Measurements from ENCODE around the gene ATP4B. TPM values are rescaled to one million over a fixed set of nuclear protein-coding genes. Genes with fewer than 3 reads are reported as not detected.

ATP4B gene
- total RNA-seq, 1 experiment from 2014 or later, result not detected

DNA sequence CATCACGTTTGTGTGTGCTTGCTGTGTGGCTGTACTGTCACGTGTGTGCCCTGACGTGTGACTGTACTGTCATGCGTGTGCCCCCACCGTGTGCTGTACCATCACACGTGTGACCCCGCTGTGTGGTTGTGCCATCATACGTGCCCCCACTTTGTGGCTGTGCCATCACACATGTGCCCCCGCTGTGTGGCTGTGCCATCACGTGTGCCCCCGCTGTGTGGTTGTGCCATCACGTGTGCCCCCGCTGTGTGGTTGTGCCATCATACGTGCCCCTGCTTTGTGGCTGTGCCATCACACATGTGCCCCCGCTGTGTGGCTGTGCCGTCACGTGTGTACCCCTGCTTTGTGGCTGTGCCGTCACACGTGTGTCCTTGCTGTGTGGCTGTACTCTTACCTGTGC, 47.7 kb downstream of the ATP4B start (continued):
- TF ChIP-seq, protein P1, sequence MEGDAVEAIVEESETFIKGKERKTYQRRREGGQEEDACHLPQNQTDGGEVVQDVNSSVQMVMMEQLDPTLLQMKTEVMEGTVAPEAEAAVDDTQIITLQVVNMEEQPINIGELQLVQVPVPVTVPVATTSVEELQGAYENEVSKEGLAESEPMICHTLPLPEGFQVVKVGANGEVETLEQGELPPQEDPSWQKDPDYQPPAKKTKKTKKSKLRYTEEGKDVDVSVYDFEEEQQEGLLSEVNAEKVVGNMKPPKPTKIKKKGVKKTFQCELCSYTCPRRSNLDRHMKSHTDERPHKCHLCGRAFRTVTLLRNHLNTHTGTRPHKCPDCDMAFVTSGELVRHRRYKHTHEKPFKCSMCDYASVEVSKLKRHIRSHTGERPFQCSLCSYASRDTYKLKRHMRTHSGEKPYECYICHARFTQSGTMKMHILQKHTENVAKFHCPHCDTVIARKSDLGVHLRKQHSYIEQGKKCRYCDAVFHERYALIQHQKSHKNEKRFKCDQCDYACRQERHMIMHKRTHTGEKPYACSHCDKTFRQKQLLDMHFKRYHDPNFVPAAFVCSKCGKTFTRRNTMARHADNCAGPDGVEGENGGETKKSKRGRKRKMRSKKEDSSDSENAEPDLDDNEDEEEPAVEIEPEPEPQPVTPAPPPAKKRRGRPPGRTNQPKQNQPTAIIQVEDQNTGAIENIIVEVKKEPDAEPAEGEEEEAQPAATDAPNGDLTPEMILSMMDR (IDR thresholded peaks at IDR 0.05 in 2 of 3, conservative IDR thresholded peaks at IDR 0.05 in 1 of 3; ENCODE audit: borderline replicate concordance in 1 of 3, insufficient read depth in 1 of 3, low read depth in 2 of 3, low read length in 2 of 3), result no peak
- no peak for TF ChIP-seq SIN3A (IDR thresholded peaks at IDR 0.05; ENCODE audit: low read depth)
- TF ChIP-seq EGR1 (IDR thresholded peaks at IDR 0.05; ENCODE audit: low read depth), result no peak
- no peak for TF ChIP-seq JUND (IDR thresholded peaks at IDR 0.05)
- no peak for TF ChIP-seq ELF1 (IDR thresholded peaks at IDR 0.05; ENCODE audit: borderline replicate concordance, low read depth)
- TF ChIP-seq SP1 (IDR thresholded peaks at IDR 0.05; ENCODE audit: low read depth), result no peak
- TF ChIP-seq POLR2AphosphoS5 (IDR thresholded peaks at IDR 0.05; ENCODE audit: low read depth, low read length), result no peak

DNA sequence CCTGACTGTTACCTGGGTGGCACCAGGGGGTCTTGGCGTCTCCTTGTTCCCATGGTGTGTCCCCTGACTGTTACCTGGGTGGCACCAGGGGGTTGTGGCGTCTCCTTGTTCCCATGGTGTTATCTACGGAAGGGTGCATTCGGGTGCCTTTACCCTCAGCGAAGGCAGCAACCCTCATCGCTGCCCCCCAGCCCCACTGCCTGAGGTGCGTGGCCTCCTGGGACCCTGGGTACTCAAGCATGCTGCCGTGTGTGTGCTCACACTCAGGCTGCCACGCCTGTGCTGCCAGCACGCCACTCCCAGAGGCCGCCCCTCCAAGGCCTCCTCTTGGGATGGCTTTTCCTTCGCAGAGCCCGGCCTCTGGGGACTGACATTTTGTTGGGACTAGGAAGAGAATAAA, 48.4 kb downstream of the ATP4B start:
- Histone ChIP-seq H3K4me3 (replicated peaks in 1 of 2; ENCODE audit: low read depth in 1 of 2, low read length in 2 of 2) (no peak overlapping the region), H3K9ac (ENCODE audit: low read length) (no peak overlapping the region), H3K9me2 (ENCODE audit: insufficient read depth) (no peaks in the 10 kb centered on the region), H3K9me3 (ENCODE audit: control insufficient read depth in 1 of 2, insufficient read depth in 1 of 2, low read depth in 1 of 2, low read length in 2 of 2) (no peaks in the 10 kb centered on the region), H3K27ac (ENCODE audit: low read depth, low read length) (no peak overlapping the region; the same call in 1 of the 2 replicates), H3K36me3 (ENCODE audit: control insufficient read depth in 1 of 2, insufficient read depth in 2 of 2, low read length in 2 of 2) (peaks cover 18 to 61% of the 10 kb centered on the region in 2 experiments; a peak in 3 of 4 replicates), H3K4me1 (ENCODE audit: control insufficient read depth in 1 of 2, insufficient read depth in 2 of 2, low read length in 2 of 2) (no peaks in the 10 kb centered on the region), H2AFZ (ENCODE audit: low read depth, low read length, poor library complexity, severe bottlenecking) (no peak overlapping the region), H3K79me2 (ENCODE audit: insufficient read depth, low read length) (peaks cover 100% of the 10 kb centered on the region), H3K4me2 (ENCODE audit: low read length) (no peak overlapping the region), H3K27me3 (ENCODE audit: insufficient read depth, low read length) (no peaks in the 10 kb centered on the region), H4K20me1 (ENCODE audit: insufficient read depth) (no peaks in the 10 kb centered on the region)
- intact Hi-C loops (cut with micrococcal nuclease), result no loop called here
- RAD21 ChIA-PET (ENCODE audit: low non-redundant PET in 1 of 2, low total read pairs in 2 of 2, uncharacterized antibody in 2 of 2, unreplicated experiment in 2 of 2), result no interaction called here
- ATAC-seq, result no peak
- CTCF ChIA-PET, result no interaction called here
- BruUV-seq (replicated peaks), result no TSS peak
- TF ChIP-seq, protein P2, sequence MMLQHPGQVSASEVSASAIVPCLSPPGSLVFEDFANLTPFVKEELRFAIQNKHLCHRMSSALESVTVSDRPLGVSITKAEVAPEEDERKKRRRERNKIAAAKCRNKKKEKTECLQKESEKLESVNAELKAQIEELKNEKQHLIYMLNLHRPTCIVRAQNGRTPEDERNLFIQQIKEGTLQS (IDR thresholded peaks at IDR 0.05), result no peak
- TF ChIP-seq YY1 (IDR thresholded peaks at IDR 0.05; ENCODE audit: extremely low read depth, insufficient replicate concordance, low read depth, low read length) (no peak), EZH2phosphoT487 (IDR thresholded peaks at IDR 0.05; ENCODE audit: borderline replicate concordance) (no peak), TCF7L2 (IDR thresholded peaks at IDR 0.05; ENCODE audit: borderline replicate concordance, extremely low read depth, insufficient read depth, insufficient read length) (no peak), FOSL1 (IDR thresholded peaks at IDR 0.05; ENCODE audit: low read depth) (no peak), EGR1 (IDR thresholded peaks at IDR 0.05; ENCODE audit: low read depth) (no peak), JUND (IDR thresholded peaks at IDR 0.05) (no peak)
- TF ChIP-seq, protein P1 (IDR thresholded peaks at IDR 0.05 in 2 of 3, conservative IDR thresholded peaks at IDR 0.05 in 1 of 3; ENCODE audit: borderline replicate concordance in 1 of 3, insufficient read depth in 1 of 3, low read depth in 2 of 3, low read length in 2 of 3), result no peak
- no peak for DNase-seq (ENCODE audit: low read depth, low spot score)
- POLR2A ChIA-PET, result no interaction called here
